Measurements from ENCODE around the gene PLEKHA6.

PLEKHA6 gene

GRCh38 chr1:204194080-204194479, 165.6 kb downstream of the PLEKHA6 start:
- TF ChIP-seq CTCF (conservative IDR thresholded peaks at IDR 0.05; ENCODE audit: low read depth, low read length), result no peak
- DNase-seq (ENCODE audit: low read depth), result no peak
- no peak overlapping the region for H3K4me3 ChIP-seq (ENCODE audit: low read length)

GRCh38 chr1:204192589-204193352, 167.0 kb downstream of the PLEKHA6 start:
- DNase-seq (ENCODE audit: low read depth), result no peak
- no peak overlapping the region for H3K4me3 ChIP-seq (ENCODE audit: low read length)
- no peak for TF ChIP-seq CTCF (conservative IDR thresholded peaks at IDR 0.05; ENCODE audit: low read depth, low read length)

- H3K4me3 ChIP-seq (ENCODE audit: low read length), result no peak overlapping the region
Observed at GRCh38 chr1:204192046-204192445, 167.7 kb downstream of the PLEKHA6 start.

GRCh38 chr1:204191456-204191855, 168.3 kb downstream of the PLEKHA6 start:
- H3K4me3 ChIP-seq (ENCODE audit: low read length), result no peak overlapping the region
- TF ChIP-seq CTCF (conservative IDR thresholded peaks at IDR 0.05; ENCODE audit: low read depth, low read length), result no peak
- no peak for DNase-seq (ENCODE audit: low read depth)

More at GRCh38 chr1:204192046-204192445, 167.7 kb downstream of the PLEKHA6 start:
- TF ChIP-seq CTCF (conservative IDR thresholded peaks at IDR 0.05; ENCODE audit: low read depth, low read length), result no peak
- DNase-seq (ENCODE audit: low read depth), result no peak

- DNase-seq (ENCODE audit: low read depth), result no peak
- no peak for TF ChIP-seq CTCF (conservative IDR thresholded peaks at IDR 0.05; ENCODE audit: low read depth, low read length)
- H3K4me3 ChIP-seq (ENCODE audit: low read length), result no peak overlapping the region
Observed at GRCh38 chr1:204190212-204191211, 169.2 kb downstream of the PLEKHA6 start.

GRCh38 chr1:204188959-204189639, 170.6 kb downstream of the PLEKHA6 start:
- no peak for TF ChIP-seq CTCF (conservative IDR thresholded peaks at IDR 0.05; ENCODE audit: low read depth, low read length)
- DNase-seq (ENCODE audit: low read depth), result no peak
- H3K4me3 ChIP-seq (ENCODE audit: low read length), result no peak overlapping the region
